GM13976 (cell line): ENCODE results near the gene JAGN1.
"Not testable (repeated sequence)": the region's sequence is repeated elsewhere in the genome, so short reads cannot be mapped to it uniquely, and the experiment has no call there.

Experiments
- DNase-seq: peaks from one replicate; pipeline ENCODE4 v3.0.0; 2012; ENCODE audit warnings: low spot score
- in situ Hi-C: fragments of 300-500 bp; cut with MboI; formaldehyde crosslinking; loops from one replicate; pipeline ENCODE4 v1.12.0; 2022; ENCODE audit warnings: low sequenced_read_pairs, mixed read lengths, inconsistent platforms; ENCODE audit not compliant: unreplicated experiment
- TF ChIP-seq, protein P1 (sequence below): IDR thresholded peaks from 2 replicates; pipeline ENCODE4 v1.5.1; 2012; ENCODE audit warnings: borderline replicate concordance, mild to moderate bottlenecking; ENCODE audit not compliant: insufficient read depth; ENCODE audit errors: extremely low read depth, missing control alignments, control extremely low read depth

JAGN1 gene

DNA sequence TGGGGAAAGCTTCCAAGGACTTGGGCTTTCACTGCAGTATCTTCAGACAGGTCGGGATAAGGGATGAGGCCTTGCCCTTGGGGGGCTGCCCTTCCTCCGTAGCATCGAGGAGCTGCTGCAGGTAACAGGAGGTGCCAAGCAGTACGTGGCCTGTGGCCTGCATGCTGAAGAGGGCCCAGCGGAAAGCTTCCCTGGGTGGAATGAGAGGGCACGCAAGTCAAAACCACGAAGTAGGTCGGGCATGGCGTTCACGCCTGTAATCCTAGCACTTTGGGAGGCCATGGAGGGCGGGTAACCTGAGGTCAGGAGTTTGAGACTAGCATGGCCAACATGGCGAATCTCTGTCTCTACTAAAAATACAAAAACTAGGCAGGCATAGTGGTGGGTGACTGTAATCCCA is 23.3 kb upstream of the JAGN1 start:
- TF ChIP-seq, protein P1, sequence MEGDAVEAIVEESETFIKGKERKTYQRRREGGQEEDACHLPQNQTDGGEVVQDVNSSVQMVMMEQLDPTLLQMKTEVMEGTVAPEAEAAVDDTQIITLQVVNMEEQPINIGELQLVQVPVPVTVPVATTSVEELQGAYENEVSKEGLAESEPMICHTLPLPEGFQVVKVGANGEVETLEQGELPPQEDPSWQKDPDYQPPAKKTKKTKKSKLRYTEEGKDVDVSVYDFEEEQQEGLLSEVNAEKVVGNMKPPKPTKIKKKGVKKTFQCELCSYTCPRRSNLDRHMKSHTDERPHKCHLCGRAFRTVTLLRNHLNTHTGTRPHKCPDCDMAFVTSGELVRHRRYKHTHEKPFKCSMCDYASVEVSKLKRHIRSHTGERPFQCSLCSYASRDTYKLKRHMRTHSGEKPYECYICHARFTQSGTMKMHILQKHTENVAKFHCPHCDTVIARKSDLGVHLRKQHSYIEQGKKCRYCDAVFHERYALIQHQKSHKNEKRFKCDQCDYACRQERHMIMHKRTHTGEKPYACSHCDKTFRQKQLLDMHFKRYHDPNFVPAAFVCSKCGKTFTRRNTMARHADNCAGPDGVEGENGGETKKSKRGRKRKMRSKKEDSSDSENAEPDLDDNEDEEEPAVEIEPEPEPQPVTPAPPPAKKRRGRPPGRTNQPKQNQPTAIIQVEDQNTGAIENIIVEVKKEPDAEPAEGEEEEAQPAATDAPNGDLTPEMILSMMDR: no peak
- no peak for DNase-seq
- in situ Hi-C loops: no loop called here

GRCh38 chr3:9869955-9870354 is 20.5 kb upstream of the JAGN1 start:
- DNase-seq: no peak
- TF ChIP-seq, protein P1: no peak
- in situ Hi-C loops: no loop called here

DNA sequence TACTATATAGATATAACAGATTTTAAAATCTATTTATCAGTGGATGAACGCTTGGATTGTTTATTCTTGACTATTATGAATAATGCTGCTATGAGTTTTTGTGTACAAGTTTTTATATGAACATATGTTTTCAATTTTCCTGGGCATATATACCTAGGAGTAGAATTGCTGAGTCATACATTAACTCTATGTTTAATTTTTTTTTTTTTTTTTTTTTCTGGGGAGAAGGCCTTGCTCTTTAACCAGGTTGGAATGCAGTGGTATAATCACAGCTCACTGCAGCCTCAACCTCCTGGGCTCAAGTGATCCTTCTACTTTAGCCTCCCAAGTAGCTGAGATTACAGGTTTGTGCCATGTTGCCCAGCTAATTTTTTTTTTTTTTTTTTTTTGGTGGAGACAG is 19.4 kb upstream of the JAGN1 start:
- in situ Hi-C loops: no loop called here
- no peak for DNase-seq
- TF ChIP-seq, protein P1: no peak

DNA sequence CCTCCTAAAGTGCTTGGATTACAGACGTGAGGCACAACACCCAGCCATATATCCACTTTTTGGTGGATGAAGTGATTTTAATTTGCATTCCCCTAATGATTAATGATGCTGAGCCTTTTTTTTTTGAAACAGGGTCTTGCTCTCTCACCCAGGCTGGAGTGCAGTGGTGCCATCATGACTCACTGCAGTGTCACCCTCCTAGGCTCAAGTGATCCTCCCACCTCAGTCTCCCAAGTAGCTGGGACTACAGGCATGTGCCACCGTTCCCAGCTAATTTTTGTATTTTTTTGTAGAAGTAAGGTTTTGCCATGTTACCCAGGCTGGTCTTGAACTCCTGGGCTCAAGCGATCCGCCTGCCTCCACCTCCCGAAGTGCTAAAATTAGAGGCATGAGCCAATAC is 18.3 kb upstream of the JAGN1 start:
- DNase-seq, in situ Hi-C loops: not testable (repeated sequence)

GRCh38 chr3:9875448-9875847 is 15.0 kb upstream of the JAGN1 start:
- TF ChIP-seq, protein P1: no peak
- DNase-seq: no peak
- in situ Hi-C loops: no loop called here

DNA sequence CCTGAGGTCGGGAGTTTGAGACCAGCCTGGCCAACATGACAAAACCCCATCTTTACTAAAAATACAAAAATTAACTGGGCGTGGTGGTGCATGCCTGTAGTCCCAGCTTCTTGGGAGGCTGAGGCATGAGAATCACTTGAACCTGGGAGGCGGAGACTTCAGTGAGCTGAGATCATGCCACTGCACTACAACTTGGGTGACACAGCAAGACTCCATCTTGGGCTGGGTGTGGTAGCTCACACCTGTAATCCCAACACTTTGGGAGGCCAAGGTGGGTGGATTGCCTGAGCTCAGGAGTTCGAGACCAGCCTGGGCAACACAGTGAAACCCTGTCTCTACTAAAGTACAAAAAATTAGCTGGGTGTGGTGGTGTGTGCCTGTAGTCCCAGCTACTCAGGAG is 14.2 kb upstream of the JAGN1 start:
- DNase-seq, in situ Hi-C loops: not testable (repeated sequence)

DNA sequence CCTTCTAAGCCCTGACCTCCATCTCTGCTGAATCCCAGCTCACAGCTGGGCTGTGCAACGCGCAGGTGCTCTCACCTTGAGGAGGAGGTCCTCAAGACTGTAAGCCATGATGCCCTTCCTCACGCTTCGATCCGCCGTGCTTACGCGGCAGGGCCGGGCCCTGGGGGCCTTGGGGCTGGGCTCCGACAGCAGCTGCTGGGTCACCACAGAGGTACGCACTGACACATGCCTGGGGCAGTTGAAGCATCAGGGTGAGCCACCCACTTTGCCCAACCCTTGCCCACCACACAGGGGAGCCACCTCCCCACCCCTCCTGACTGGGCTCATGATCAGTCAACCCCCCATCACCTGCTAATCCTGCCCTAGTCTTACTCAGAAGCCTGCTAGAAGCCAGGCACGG is 13.4 kb upstream of the JAGN1 start:
- in situ Hi-C loops: no loop called here

DNA sequence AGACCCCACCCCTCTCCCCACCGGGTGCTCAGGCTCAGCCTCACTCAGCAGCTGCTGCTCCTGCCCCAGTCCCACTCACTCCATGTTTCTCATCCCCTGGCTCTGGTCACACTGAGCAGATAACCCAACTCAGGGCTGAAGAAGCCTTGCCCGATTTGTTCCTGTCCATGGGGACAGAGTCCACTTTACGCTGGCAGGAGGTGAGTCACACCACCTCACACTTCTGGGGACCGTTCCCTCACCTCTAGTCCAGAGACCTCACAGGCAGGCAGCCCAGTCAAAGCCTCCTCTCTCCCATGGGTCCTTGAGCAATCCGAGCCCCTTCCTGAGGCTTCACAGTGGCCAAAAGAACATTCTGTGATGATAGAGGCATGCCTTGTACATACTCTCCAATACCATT is 11.7 kb upstream of the JAGN1 start:
- DNase-seq: no peak
- in situ Hi-C loops: no loop called here
- TF ChIP-seq, protein P1: no peak

More for the DNA sequence above, 13.4 kb upstream of the JAGN1 start:
- TF ChIP-seq, protein P1: no peak
- no peak for DNase-seq
